HG02678 (cell line): Measurements from ENCODE around the gene ACAP3.

ENCODE experiments used
- ATAC-seq: cut with Tn5 transposase; IDR thresholded peaks from one replicate; pipeline ENCODE4 v1.9.1; 2021; ENCODE audit warnings: mild to moderate bottlenecking, moderate library complexity; ENCODE audit not compliant: unreplicated experiment

Gene ACAP3

DNA sequence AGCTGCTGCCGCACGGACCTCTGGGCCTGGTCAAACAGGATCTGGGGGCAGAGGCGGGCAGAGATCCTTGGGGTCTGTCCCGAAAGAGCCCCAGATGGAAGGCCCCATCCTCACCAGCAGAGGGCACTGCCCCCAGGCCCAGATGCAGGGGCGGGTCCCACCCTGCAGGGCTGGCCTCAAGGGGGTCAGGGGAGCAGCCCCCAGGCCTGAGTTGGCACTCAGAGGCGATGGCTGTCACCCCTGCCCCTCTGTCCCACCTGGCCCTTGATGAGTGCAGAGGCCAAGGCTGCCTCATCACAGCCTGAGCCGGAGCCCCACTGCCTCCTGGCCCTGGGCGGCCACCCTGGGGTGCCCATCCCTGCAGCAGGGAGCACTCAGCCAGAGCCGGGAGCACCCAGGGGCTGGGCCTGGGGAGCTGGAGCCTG, 5.7 kb downstream of the ACAP3 start:
- no peak for ATAC-seq

DNA sequence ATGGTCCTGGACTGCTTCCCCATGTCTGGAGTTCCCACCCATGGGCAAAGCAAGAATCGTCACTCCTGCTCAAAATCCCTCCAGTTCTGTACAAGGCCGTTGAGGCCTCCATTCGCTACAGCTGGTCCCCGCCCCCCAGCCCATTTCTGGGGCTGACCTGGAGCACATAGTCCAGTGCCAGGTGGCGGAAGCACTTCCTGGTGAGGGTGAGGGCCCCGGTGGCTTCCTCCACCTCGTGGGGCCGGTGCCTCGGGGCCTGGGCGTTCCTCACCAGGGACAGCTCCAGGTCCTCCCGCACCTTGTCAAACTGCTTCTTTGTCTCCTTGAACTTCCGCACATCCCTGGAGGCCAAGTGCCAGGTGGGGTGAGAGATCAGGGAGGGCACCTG, 7.4 kb downstream of the ACAP3 start:
- ATAC-seq = no peak

DNA sequence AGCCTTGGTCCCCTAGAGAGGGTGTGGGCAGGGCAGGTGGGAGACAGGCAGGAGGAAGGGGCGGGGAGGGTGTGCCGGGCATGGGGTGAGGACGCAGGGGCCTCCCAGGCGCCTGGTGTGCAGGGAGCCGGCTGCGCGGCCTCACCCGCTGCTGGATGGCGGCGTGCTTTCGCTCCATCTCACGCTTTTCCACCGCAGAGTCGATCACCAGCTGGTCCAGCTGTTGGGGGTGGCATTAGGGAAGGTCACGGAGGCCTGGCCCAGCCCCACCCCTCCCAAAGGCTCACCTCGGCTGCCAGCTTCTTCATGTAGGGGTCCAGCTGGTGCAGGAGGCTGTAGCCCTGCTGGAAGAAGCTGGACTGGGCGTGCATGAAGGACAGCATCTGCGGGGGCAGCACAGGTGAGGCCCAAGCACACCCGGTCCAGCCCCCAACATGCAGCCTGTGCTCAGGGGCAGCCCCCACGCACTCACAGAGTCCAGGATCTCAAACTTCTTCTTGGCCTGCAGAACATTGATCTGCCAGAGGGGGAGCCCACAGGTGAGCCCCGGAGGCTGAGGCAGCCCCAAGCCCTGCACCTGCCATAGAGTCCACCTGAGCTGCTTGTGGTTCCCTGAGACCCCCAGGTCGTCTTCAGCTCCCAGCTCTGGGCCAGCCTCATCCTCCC, 7.9 kb downstream of the ACAP3 start:
- ATAC-seq = no peak

DNA sequence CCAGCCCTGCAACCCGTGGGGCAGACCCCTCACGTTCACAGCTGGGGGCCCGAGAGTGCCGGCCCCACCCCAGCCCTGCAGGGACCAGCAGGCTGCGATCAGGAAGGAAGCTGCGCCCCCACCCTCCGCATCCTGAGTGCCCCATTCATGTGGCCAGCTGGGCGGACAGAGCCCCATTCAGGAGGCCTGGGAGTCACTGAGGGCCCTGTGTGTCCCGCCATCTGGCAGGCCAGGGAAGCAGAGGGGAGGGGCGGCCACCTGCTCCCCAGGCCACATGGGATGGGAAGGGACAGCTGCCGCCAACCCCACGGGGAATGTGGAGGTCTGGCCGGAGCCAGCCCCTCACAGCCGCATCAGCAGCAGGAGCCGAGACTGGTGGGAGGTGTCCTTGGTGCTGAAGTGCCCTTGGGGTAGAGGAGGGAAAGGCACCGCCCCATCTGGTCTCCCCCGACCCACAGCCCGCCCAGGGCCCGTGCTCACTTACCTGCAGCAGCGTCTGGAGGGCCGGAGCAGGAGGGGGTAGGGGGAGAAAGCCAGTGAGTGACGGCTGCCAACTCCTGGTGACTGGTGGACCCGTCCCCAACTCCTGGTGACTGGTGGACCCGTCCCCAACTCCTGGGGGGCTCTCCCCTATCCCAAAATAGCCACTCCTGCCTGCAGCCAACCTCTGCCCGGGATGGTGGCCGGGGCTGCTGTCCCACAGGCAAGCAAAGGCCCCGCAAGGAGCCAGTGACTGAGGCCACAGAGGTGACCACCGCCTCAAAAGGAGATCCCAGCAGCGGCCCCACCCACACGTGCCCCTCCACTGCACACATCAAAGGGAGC, 8.7 kb downstream of the ACAP3 start:
- ATAC-seq = no peak

DNA sequence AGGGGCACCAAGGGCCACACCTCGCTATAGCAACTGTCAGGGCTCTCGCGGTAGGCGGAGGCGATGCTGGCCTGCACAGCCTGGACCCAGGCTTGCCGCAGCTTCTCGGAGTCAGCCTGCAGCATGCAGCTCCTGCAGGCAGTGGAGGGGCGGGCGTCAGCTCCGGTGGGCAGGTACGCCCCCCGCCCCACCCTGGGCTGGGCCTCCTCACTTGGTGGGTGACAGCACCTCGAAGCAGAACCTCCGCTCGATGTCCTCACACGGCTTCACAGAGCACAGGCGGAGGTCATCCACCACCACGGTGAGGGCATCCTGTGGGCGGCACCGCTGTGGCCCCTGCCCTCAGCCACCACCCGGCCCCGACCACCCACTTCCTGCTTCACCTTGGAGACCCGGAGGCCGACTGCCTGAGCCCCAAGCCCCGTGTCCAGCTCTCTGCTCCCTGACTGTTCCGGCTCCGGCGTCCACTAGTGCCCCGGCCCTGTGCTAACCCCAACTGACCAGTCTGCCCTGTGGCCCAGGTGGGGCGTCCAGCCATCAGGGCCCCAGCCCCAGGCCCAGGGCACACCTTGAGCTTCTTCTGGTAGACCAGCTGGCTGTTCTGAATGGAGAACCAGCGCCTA, 9.8 kb downstream of the ACAP3 start:
- no peak for ATAC-seq

DNA sequence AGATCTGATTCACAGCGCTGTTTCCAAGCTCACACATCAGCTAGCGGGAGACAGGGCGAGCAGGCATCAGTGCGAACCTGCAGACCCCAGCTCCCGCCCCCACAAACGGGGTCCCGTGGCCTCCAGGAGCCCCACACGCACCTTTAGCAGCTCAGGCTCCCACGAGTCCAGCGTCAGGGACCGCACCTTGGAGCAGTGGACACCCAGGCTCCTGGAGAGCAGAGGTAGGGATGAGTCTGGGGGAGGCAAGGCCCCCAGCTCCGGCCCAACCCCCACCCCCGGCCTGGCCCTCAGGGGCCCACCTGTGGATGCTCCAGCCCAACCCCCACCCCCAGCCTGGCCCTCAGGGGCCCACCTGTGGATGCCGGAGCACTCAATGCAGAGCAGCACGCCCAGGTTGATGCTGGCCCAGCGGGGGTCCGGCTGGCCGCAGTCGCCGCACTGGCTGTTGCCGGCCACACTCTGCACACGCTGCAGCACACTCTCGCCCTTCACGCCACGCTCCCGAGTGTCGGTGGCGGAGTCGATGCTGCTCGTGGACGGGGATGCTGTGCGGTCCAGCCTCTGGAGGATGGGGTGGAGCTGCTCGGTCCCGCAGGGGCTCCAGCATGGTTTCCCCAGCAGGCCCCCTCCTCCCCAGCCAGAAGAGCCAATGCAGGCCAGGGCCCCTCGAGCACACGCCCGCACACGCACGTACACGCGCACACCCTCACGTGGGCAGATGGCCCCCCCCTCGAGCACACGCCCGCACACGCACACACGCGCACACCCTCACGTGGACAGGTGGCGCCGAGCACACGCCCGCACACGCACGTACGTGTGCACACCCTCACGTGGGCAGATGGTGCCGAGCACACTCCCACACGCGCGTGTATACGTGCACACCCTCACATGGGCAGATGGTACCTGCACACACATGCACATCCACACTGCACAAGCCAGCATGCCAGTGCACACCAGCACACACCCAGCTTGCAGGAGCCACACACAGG, 11.4 kb downstream of the ACAP3 start:
- no peak for ATAC-seq

DNA sequence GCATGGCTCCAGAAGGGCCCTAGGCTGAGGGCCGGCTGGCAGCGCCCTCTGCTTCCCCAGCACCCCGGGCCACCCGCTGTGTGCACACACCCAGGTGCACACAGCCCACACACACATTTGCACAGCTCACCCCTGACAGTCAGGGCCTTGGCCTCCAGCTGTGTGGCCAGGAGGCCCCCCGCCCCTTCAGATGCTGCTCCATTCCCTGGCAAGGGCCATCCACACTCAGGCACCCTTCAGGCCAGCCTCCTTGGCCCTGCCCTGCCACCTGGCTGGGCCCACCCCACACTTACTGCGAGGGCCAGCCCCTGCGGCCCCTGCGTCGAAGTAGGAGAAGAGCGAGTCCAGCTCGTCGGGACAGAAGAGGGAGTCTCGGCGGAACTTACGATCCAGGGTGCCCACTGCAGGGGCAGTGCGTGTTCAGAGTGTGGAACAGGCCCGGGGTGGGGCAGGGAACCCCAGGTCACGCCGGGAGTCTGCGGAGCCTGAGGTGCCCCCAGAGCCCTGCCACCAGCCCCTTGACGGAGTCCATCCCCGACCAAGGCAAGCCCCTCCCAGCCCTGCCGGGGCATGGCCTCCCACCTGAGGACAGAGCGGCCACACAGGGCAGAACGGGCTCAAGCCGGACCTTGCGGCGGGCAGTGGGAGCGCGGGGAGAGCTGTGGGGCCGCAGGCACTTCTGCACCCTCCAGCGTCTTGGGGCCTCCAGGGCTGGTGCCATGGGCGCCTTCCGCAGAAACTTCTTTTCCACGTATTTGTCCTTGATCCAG, 12.4 kb downstream of the ACAP3 start:
- ATAC-seq = no peak

DNA sequence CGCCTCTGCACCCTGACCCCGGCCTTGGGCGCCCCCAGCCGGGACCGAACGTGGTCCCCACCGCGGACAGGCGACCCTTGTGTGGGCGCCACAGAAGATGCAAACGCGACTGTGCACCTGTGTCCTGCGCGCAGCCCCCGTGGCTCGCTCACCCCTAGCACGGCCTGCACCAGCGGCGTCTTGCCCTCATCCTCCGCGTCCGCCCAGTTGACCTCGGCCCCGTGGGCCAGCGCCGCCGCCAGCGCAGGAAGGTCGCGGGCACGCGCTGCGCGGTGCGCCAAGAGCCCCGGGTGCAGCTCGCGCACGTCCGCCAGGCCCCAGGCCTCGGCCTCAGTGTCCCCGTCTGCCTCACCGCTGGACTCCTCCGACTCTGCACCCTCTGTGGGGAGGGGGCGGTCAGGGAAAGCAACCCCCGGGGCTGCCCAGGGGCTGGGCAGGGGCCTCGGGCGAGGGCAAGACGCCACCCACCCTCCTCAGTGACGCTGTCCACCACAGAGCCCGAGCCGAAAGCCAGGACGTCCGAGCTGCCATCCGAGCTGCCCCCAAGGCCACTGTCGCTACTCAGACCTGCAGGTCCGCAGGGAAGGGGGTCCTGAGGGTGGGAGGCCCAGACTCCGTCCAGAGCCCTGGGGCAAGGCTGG, 13.4 kb downstream of the ACAP3 start:
- no peak for ATAC-seq

DNA sequence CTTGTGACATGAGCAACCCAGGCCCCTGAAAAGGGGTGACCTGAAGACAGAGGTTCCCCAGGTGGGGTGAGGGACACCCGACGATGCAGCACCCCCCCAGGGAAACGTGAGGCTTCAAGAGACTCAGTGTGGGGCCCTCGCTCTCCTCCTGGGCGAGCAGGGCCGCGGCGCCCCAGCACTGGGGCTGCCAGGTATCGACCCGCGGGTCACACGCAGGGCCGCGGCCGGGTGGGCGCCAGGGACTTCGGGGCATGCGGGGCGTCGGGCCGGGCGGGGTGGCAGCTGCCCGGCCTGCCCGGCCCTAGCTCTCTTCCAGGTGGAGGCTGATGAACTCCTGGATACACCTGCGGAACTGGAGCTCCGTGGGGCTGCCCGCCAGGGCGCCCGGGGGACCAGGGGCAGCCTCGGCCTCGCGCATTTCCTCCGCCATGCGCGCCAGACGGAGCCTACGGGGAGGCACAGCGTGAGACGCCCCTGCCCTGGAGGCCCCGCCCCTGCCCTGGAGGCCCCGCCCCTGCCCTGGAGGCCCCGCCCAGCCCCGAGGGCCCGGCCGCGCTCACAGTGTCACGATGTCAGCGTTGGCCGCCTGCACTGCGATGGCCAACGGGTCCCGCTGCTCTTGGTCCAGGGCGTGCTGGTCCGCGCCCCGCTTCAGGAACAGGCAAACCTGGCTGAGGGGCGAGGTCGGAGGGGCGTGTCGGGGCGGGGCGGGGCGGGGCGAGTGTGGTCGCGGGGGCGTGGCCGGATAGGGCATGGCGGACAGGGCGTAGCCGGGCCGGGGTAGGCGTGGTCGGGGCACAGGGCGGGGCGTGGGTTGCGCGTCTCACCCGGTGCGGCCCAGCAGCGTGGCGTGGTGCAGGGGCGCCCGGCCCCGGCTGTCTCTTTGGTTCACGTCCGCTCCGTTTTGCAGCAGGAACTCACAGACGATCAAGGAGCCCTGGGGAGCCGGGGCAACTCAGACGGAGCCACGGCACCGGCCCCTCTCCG, 14.2 kb downstream of the ACAP3 start:
- ATAC-seq = no peak

DNA sequence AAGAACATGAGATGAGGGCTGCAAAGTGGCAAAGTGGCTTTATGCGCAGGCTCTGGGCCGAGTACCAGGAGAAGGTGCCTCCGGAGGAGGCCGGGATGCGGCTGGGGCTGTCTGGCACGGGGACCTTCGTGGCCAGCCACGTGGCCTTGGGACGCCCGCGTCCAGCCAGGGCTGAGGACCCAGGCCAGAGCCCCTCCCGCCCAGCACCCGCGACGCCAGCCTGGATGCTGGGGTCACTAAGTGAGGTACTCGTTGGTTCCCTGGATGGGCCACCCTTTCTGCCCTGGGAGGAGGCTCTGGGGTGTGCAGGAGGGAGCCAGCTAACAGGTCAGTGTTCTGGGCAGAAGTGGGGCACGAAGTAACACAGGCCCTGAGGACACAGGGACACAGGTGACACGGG, 14.9 kb downstream of the ACAP3 start:
- no peak for ATAC-seq

DNA sequence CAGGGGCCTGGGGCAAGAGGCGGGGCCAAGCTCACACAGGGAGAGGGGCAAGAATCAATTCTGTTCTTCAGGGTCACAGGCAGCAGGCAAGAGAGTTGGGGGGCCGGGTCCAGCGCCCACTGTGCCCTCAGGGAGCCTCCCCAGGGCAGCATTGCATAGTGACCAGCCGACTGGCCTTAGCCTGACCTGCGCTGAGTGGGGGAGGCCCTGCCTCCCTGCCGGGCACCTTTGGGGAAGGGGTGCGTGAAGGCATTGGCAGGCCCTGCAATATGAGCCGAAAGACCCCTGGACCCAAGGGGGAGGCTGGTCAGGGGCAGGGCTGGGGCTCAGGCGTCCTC, 15.3 kb downstream of the ACAP3 start:
- ATAC-seq = no peak

DNA sequence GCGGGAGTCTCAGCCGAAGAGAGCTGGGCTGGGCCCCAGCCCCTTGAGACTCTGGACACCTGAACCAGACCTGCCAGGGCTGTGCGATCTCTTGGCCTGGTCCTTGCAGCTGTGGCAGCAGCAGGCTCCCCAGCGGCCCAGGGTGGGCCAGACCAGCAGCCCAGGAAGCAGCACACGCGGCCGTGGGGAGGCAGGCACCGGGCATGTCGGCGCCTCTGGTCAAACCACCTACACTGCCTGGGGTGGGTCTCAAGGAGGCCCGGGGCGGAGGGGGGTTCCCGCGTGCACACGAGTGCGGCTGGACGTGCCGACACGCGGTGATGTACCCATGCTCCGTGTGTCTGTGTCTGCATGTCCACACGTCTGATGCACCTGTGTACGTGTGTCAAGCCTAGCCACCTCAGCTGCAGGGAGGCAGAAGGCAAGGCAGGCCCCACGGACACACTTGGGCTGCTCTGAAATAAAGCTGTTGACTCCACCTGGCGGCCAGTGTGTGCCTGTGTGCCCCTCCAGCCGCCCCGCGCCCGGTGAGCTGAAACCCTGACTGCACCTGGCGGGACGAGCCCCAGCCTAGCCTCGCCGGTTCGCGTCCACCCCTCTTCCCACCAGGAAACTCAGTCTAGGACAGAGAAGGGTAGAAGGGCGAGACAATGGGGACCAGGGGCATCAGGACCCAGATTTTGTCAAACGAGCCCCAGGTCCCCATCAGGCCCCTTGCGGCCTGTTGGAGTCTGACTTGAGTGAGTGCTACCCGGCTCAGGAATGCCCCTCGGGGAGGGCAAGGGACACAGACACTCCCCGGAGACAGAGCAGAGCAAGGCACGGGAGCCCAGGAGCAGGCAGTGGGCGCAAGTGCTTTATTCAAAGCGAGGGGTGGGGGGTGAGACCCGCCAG, 15.9 kb downstream of the ACAP3 start:
- no peak for ATAC-seq

DNA sequence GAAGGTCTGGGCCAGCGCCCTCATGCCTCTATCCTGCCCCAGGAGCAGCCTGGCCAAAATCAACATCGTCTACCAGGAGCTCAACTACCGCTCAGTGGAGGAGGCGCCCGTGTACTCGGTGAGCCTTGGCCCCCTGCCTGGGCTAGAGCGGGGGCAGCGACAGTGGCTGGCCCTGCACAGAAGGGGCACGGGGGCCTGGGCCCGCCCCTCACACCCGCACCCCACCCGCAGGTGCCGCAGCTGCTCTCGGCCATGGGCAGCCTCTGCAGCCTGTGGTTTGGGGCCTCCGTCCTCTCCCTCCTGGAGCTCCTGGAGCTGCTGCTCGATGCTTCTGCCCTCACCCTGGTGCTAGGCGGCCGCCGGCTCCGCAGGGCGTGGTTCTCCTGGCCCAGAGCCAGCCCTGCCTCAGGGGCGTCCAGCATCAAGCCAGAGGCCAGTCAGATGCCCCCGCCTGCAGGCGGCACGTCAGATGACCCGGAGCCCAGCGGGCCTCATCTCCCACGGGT, 16.7 kb downstream of the ACAP3 start:
- no peak for ATAC-seq

DNA sequence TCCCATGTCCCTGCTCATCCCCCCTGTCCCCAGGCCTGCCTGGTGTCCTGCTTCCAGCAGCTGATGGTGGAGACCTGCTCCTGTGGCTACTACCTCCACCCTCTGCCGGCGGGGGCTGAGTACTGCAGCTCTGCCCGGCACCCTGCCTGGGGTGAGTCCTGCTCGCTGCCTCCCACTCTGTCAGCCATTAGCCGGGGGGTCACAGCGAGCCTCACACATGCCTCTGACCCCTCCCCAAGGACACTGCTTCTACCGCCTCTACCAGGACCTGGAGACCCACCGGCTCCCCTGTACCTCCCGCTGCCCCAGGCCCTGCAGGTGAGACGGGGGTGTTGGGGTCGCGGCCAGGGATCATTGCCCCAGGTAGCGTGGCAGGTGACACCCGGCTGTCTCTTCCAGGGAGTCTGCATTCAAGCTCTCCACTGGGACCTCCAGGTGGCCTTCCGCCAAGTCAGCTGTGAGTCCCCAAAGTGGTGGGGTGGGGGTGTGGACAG, 17.4 kb downstream of the ACAP3 start:
- ATAC-seq = no peak

DNA sequence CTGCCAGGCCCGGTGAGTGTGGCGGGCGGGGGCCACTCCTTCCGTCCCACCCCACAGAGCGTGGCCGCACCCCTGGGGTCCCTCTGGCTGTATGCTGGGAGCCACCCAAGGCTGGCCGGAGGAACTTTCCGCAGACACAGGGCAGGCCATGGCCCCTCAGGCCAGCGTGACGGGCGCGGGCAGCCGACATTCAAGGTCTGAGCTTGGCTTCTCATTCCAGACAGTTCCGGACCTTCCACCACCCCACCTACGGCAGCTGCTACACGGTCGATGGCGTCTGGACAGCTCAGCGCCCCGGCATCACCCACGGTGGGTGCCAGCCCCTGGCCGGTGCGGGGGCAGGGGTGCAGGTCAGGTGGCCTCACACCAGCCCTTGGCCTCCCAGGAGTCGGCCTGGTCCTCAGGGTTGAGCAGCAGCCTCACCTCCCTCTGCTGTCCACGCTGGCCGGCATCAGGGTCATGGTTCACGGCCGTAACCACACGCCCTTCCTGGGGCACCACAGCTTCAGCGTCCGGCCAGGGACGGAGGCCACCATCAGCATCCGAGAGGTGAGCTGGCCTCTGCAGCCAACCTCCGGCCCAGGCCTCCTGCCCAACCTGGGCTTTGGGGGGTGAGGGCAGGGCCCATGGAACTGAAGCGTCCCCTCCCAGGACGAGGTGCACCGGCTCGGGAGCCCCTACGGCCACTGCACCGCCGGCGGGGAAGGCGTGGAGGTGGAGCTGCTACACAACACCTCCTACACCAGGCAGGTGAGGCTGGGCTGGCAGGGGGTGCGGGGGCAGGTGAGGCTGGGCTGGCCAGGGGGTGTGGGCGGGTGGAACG, 20.2 kb downstream of the ACAP3 start:
- no peak for ATAC-seq
